GM18526 (cell line): ENCODE measurements around the gene YPEL4.

Experiments
- POLR2A ChIP-seq: IDR thresholded peaks from 3 replicates; pipeline ENCODE4 v1.6.1; 2011; ENCODE audit not compliant: insufficient read length; ENCODE audit errors: extremely low read depth

YPEL4 gene

DNA sequence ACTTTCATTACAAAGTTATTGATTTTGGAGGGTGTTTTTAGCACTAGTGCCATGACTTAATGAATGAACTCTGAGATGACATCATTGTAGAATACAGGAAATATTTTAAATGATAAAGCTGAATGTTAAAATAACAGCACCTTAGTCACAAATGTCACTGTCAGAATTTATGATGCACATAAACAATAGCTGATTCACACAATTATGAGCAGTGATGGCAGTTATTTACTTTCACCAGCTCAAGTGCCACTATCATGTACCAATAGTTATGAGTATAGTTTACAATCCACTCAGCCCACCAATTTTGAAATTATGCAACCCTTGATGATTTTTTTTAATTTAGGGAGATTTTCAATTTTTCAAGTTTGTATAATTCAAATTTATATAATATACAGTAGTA lies 29.2 kb downstream of the YPEL4 start:
- no peak for TF ChIP-seq POLR2A

DNA sequence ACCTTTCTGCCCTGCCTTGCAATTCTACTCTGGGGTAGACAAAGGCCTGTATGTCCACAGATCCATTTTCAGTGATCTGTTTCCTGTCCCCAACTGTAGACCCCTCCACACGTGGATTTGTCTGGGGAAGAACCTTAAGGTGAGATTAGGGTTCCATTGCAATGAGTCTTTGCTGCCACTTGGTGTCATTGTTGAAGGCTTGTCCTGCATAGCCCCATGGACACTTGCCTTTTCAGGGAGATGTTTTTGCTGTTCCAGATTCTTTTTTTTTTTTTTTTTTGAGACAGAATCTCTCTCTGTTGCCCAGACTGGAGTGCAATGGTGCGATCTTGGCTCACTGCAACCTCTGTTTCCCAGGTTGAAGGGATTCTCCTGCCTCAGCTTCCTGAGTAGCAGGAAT lies 30.4 kb downstream of the YPEL4 start:
- no peak for TF ChIP-seq POLR2A

DNA sequence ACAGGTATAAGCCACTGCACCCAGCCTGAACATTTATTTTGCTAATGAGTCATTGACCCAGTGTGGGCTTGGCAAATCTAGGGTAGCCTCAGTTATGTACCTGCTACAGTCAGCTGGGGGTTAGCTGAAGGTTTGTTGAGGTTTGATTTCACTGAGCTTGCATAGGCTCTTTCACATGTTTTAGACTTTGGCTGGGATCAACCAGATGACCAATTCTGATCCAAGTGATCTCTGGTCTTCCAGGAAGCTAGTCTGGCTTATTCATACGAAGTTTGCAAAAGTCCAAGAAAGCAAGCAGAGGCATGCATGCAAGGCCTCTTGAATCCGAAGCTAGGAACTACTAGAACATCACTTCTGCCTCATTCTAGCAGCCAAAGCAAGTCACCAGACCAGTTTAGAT lies 31.3 kb downstream of the YPEL4 start:
- no peak for TF ChIP-seq POLR2A

DNA sequence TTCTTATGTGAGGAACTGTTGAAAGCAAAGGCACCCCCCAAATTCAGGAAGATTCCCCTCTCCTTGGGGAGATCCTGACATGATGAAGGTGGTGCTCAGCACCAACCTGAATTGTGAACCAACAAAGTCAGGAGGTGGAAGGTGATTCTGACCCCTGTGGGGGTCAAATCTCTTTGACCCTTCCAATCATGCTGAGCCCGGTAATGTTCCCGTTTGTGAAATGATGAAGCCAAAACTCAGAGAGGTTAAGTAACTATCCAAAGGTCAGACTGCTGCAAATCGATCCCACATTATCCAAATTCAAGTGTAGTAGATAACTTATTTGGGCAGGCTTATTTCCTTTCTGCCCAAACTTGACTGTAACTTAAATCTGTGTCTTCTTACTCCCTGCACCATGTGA lies 33.1 kb downstream of the YPEL4 start:
- TF ChIP-seq POLR2A, result no peak

DNA sequence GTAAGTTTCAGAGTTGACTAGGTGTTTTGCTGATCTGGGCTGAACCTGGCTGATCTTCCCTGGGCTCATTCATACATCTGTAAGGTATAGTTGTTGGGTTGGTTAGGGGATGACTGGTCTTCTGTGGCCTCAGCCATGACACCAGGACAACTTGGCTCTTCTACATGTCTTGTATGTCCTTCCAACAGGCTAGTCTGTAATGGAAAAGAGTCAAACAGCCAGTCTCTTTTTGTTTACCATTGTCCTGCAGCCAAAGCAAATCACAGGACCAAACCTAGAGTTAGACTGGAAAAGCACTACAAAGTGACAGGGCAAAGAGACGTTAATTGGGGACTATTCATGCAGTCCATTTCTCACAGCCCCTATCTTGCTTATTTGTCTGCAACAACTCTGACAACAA lies 34.4 kb downstream of the YPEL4 start:
- no peak for TF ChIP-seq POLR2A

DNA sequence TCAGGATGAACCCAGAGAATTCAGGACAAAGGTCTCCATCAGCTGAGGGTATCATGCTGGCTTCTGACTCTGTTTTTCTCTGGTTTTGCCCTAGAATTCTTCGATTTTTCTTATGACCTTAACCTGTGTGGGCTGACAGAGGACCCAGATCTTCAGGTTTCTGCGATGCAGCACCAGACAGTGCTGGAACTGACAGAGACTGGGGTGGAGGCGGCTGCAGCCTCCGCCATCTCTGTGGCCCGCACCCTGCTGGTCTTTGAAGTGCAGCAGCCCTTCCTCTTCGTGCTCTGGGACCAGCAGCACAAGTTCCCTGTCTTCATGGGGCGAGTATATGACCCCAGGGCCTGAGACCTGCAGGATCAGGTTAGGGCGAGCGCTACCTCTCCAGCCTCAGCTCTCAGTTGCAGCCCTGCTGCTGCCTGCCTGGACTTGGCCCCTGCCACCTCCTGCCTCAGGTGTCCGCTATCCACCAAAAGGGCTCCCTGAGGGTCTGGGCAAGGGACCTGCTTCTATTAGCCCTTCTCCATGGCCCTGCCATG lies 35.4 kb downstream of the YPEL4 start:
- no peak for TF ChIP-seq POLR2A

DNA sequence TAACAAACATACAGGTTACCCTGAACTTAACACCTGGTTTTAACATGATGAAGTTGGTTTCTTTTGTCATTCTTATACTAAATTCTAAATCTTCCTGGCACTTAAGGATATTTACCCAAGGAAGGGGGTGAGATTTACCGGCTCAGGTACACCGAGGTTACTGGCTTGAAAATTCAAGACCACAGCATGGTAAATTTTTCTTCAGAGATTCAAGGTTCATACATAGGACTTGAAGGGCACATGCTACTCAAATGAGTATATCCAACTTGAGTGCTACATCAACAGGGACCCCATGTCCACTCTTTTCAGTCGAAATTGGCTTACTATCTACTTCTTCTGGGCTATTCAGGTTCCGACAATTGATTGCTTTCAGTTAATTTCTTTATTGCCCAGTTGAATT lies 39.5 kb downstream of the YPEL4 start:
- no peak for TF ChIP-seq POLR2A

DNA sequence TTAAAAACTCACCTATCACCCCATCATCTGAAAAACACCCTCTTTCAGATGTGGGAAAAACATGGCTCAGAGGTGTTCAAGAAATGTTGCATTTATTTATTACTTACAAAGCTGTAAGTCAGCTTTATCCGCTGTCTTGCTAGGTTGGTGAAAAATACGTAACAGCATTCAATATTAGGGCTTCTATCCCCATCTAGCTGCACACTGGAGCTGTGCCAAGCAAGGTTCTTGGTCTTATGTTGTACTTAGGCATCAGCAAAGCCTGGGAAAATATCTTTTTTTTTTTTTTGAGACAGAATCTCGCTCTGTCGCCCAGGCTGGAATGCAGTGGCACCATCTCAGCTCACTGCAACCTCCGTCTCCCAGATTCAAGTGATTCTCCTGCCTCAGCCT lies 44.7 kb downstream of the YPEL4 start:
- TF ChIP-seq POLR2A, result no peak

DNA sequence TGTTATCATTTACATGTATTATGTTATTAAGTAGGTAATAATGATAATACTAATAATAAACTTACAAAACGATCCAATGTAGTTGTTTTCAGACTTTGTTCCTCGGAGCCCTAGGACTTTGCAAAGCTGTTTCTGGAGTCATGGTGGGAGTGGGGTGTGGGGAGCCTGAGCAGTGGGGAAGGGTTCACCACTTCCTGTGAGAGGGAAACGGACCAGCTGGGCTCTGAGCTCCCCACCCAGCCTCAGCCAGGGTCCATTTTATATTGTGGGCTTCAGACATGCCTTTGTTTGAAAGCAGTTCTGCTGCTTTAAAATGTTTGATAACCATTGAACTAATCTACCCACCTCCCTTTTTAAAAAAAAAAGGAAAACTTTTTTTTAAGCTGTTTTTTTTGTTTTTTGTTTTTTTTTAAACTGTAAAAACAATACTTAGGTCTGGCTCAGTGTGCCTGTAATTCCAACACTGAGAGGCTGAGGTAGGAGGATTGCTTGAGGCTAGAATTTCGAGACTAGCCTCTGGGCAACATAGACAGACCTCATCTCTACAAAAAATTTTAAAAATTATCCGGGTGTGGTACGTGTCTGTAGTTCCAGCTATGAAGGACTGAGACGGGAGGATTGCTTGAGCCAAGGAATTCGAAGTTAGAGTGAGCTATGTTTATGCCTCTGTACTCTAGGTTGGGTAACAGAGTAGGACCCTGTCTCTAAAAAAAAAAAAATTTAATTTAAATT lies 45.2 kb downstream of the YPEL4 start:
- no peak for TF ChIP-seq POLR2A

DNA sequence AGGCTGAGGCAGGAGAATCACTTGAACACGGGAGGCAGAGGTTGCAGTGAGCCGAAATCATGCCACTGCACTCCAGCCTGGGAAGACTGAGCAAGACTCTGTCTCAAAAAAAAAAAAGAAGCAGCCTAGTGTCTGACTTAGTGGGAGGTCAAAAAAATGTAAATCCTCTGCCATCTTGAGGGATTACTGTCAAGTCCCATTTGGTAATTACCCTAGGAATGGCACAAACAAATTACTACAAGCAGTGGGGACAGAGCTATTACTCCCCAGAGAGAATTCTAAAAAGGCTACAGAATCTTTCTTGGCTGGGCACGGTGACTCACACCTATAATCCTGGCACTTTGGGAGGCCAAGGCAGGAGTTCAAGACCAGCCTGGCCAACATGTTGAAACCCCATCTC lies 48.4 kb downstream of the YPEL4 start:
- TF ChIP-seq POLR2A, result no peak

DNA sequence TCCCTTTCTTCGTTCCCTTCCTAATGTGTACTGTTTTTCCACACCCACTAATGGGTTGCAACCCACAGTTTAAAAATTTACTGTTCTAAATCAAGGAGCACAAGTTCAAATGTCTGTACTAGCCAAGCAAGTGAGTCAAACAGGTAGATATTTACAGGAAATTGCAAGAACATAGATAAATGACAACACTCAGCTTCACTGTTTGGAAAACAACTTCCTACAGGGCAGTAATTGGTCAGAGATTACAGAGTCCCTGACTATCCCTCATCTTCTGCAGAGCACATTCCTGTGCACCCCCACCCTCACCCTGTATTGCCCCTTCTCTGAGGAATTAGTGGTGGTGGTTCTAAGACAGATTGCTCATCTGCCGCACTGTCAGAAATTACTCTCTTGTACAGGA lies 50.3 kb downstream of the YPEL4 start:
- TF ChIP-seq POLR2A, result no peak

DNA sequence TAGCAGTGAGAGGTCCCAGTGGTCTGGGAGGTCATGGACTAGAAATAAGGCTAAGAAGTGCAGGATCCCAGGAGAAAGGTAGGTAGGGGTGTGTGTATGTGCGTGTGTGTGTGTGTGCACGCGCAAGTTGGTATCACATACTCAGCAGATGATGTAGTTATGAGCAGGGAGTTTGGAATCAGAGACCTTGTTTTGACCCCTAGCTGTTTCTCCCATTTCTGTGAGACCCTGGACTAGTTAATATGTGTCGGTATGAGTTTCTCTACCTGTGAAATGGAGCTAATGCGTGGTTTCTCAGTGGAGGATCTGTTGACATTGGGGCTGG lies 50.9 kb downstream of the YPEL4 start:
- no peak for TF ChIP-seq POLR2A

DNA sequence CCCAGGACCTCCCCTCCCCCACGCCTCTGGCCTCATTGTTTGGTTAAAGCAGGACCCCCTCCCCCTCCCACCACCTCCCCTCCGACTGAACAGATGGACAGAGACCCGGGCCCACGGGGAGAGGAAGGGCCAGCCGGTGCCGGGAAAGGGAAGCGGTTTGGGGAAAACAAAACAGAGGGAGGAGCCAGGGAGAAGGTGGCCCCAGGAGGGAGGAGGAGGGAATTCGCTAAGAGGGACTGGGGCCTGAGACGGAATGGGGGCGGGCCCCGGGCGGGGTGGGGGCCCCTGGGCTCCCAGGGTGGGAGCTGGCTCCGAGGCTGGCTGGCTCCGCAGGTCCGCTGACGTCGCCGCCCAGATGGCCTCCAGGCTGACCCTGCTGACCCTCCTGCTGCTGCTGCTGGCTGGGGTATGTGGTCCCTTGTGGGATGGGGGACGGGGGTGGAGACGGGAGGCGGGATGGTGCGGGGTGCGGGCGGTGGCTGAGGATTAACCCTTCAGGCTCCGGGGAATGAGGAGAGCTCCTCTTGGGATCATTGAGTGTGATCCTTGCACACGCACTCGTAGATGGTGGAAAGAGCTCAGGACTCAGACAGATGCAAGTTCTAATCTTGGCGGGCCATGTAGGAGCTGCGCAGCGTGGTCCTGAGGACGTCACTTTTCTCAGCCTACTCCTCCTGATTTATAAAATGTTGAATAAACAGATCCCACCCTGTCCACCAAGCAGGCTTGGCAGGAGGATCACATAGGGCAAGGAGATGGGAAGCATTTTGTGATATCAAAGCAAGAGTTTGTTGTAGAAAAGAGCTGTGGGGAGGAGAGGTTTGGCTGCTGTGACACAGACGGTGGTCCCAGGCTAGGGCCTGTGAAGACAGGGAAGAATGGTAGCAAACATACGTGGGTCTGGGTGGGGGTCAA lies 51.5 kb downstream of the YPEL4 start:
- no peak for TF ChIP-seq POLR2A

DNA sequence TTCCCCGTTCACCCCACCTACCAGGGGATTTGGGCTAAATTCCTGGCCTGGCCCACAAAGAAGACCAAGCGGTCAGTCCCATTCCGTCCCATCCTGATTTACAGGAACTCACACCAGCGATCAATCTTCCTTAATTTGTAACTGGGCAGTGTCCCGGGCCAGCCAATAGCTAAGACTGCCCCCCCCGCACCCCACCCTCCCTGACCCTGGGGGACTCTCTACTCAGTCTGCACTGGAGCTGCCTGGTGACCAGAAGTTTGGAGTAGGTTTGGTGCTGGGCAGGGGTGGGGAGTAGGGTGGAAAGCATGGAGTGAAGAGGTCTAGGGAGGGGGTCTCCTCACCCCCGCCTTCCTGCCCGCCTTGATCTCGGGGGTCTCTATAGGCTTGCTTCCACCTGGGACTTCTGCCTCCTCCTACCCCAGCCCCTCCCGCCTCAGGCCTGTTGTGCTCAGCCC lies 52.2 kb downstream of the YPEL4 start, which contains the start of gene SERPING1:
TSS of gene SERPING1 (plus strand) at position 225 of the 455 bp plus-strand sequence. CDS start 586 bp downstream, outside the sequence.
- TF ChIP-seq POLR2A, result no peak

DNA sequence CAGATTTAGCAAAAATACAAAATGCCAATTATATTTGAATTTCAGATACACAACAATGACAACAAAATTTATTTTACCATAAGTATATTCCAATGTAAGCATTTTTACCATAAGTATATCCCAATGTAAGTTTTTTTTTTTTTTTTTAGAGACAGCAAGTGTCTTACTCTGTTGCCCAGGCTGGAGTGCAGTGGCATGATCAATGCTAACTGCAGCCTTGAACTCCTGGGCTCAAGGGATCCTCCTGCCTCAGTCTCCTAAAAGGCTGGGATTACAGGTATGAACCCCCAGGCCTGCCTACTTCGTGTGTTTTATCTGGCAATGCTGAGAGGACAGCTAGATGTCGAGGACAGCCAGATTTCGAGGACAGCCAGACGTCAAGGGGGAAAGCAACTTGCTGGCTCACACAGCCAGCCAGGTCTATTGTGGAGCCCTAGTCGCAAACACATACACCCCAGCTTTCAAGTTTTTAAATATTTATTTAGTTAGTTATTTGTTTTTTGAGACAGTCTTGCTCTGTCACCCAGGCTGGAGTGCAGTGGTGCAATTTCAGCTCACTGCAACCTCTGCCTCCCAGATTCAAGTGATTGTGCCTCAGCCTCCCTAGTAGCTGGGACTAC lies 53.3 kb downstream of the YPEL4 start:
- TF ChIP-seq POLR2A, result no peak
